ENCODE results near the gene MAP3K9. TPM values are rescaled to one million over a fixed set of nuclear protein-coding genes. Genes with fewer than 3 reads are reported as not detected.

The MAP3K9 gene
- total and polyA plus RNA-seq, 2 of the 8 experiments (the other 6 are each of a cell fraction or from before 2014, with no cell fraction given), result 9.8 to 24.7 TPM

DNA sequence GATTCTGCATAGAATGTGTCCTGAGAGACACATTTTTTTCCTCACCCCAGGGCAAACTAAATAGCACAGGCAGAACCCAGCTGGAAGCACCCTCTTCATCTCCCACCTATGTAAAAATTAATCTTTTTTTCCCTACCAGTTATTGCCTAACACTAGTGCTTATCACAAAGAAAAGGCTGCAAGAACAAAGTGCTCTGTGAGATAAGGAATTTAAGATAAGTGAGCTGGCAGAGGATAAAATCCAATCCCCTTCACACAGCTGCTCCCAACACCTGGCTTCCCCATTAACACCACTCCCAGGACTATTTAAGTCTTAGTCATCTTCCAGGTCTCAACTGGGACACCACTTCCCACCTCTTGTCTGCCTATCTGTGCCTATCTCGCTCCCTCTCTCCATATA is 92.4 kb downstream of the MAP3K9 start:
- no peak overlapping the region for H3K9ac ChIP-seq (replicated peaks in 1 of 4; ENCODE audit: extremely low read depth in 1 of 4, low read depth in 3 of 4, low read length in 3 of 4)
- H4K5ac ChIP-seq (ENCODE audit: insufficient read length, low read depth, low read length), result no peak overlapping the region
- no peak overlapping the region for H3K4me2 ChIP-seq (ENCODE audit: insufficient read depth in 1 of 2, low read depth in 2 of 2, low read length in 2 of 2)
- H2BK5ac ChIP-seq (ENCODE audit: low read depth, low read length), result no peak overlapping the region
- H3K79me2 ChIP-seq (ENCODE audit: control insufficient read depth in 1 of 2, insufficient read depth in 2 of 2, low read length in 2 of 2), result no peaks in the 10 kb centered on the region
- H3K9me3 ChIP-seq (ENCODE audit: insufficient read depth in 2 of 2, low read depth in 1 of 2, low read length in 1 of 2), result no peaks in the 10 kb centered on the region
- FAIRE-seq, result no peak
- H2BK120ac ChIP-seq (replicated peaks; ENCODE audit: low read depth, low read length), result no peak overlapping the region
- TF ChIP-seq GTF2F1 (IDR thresholded peaks at IDR 0.05; ENCODE audit: borderline replicate concordance, low read depth, low read length) (no peak), TAF7 (optimal IDR thresholded peaks at IDR 0.05; ENCODE audit: borderline replicate concordance, low read depth, low read length) (no peak), JUN (IDR thresholded peaks at IDR 0.05; ENCODE audit: low read depth, low read length) (no peak), TAF1 (IDR thresholded peaks at IDR 0.05; ENCODE audit: low read depth, low read length) (no peak), ASH2L (IDR thresholded peaks at IDR 0.05; ENCODE audit: low read length) (no peak), TBP (IDR thresholded peaks at IDR 0.05; ENCODE audit: low read depth, low read length) (no peak), POLR2AphosphoS5 (IDR thresholded peaks at IDR 0.05; ENCODE audit: low read depth, low read length) (no peak), EP300 (IDR thresholded peaks at IDR 0.05; ENCODE audit: borderline replicate concordance in 1 of 2, low read depth in 2 of 2, low read length in 2 of 2) (no peak), RBBP5 (IDR thresholded peaks at IDR 0.05; ENCODE audit: borderline replicate concordance, low read depth, low read length) (no peak), BACH1 (IDR thresholded peaks at IDR 0.05; ENCODE audit: low read length) (no peak)
- TF ChIP-seq, protein P1, sequence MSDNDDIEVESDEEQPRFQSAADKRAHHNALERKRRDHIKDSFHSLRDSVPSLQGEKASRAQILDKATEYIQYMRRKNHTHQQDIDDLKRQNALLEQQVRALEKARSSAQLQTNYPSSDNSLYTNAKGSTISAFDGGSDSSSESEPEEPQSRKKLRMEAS (IDR thresholded peaks at IDR 0.05), result no peak
- TF ChIP-seq, protein P2, sequence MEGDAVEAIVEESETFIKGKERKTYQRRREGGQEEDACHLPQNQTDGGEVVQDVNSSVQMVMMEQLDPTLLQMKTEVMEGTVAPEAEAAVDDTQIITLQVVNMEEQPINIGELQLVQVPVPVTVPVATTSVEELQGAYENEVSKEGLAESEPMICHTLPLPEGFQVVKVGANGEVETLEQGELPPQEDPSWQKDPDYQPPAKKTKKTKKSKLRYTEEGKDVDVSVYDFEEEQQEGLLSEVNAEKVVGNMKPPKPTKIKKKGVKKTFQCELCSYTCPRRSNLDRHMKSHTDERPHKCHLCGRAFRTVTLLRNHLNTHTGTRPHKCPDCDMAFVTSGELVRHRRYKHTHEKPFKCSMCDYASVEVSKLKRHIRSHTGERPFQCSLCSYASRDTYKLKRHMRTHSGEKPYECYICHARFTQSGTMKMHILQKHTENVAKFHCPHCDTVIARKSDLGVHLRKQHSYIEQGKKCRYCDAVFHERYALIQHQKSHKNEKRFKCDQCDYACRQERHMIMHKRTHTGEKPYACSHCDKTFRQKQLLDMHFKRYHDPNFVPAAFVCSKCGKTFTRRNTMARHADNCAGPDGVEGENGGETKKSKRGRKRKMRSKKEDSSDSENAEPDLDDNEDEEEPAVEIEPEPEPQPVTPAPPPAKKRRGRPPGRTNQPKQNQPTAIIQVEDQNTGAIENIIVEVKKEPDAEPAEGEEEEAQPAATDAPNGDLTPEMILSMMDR (IDR thresholded peaks at IDR 0.05; ENCODE audit: control extremely low read depth in 1 of 3, insufficient read depth in 1 of 3, low read depth in 1 of 3, low read length in 3 of 3), result no peak
- CTCF ChIA-PET (ENCODE audit: partially characterized antibody), result interaction anchor here (0.7 to 12.1 kb wide), 4 partner anchors 28 to 96 kb away, joined by 3 to 154 read pairs (median 3); no protein-coding TSS in a partner anchor
- H3K14ac ChIP-seq (ENCODE audit: insufficient read length), result no peak overlapping the region
- no peak overlapping the region for H2AFZ ChIP-seq (ENCODE audit: low read length)
- no peaks in the 10 kb centered on the region for H3K27me3 ChIP-seq (replicated peaks in 1 of 4; ENCODE audit: control insufficient read depth in 3 of 4, extremely low read depth in 1 of 4, insufficient read depth in 3 of 4, low read length in 3 of 4)
- no peak overlapping the region for H4K91ac ChIP-seq (replicated peaks; ENCODE audit: insufficient read length, low read length)
- H3K4me3 ChIP-seq (ENCODE audit: extremely low read depth in 1 of 4, insufficient read depth in 2 of 4, low read depth in 3 of 4, low read length in 4 of 4), result no peak overlapping the region
- H3K27ac ChIP-seq (ENCODE audit: low read depth, low read length), result no peak overlapping the region
- H2AK5ac ChIP-seq (ENCODE audit: low read depth, low read length), result no peak overlapping the region
- H3K4me1 ChIP-seq (replicated peaks in 1 of 4; ENCODE audit: control insufficient read depth in 3 of 4, insufficient read depth in 4 of 4, low read length in 3 of 4), result peaks cover 0 to 11% (median 2%) of the 10 kb centered on the region in 4 experiments; a peak in 4 of 7 replicates
- no peak overlapping the region for H3K18ac ChIP-seq (ENCODE audit: extremely low read depth, low read length)
- H4K8ac ChIP-seq (ENCODE audit: extremely low read depth, insufficient read depth, low read length), result no peak overlapping the region
- no peak overlapping the region for H2BK20ac ChIP-seq (ENCODE audit: low read length)
- H3K79me1 ChIP-seq (ENCODE audit: low read depth, low read length), result no peaks in the 10 kb centered on the region
- H2BK15ac ChIP-seq (ENCODE audit: low read length), result no peak overlapping the region
- H3K4ac ChIP-seq (replicated peaks; ENCODE audit: insufficient read length, low read depth, low read length), result no peak overlapping the region
- no peaks in the 10 kb centered on the region for H3K23me2 ChIP-seq (ENCODE audit: low read depth, low read length)
- 92% methylated on average over 1 of the region's 1 CpG; no CpG with 5 or more reads in 1 of the 2 experiments for WGBS, 2 experiments (ENCODE audit: extremely low coverage in 1 of 2, insufficient coverage in 1 of 2, insufficient read length in 1 of 2, insufficient replicate concordance in 2 of 2, low coverage in 1 of 2, low lambda C conversion rate in 2 of 2, missing lambda C conversion rate in 1 of 2)
- no peaks in the 10 kb centered on the region for H3K36me3 ChIP-seq (ENCODE audit: control insufficient read depth in 2 of 4, insufficient read depth in 4 of 4, low read length in 3 of 4)
- H3K56ac ChIP-seq (replicated peaks; ENCODE audit: insufficient read length, low read depth, low read length), result no peak overlapping the region
- DNase-seq (ENCODE audit: low read depth in 1 of 2, low spot score in 2 of 2), result no peak
- H2BK12ac ChIP-seq (ENCODE audit: low read depth, low read length), result no peak overlapping the region
- POLR2A ChIA-PET (ENCODE audit: partially characterized antibody), result interaction anchor here (1.0 to 1.6 kb wide), 2 partner anchors 8 to 72 kb away, joined by 4 read pairs; no protein-coding TSS in a partner anchor
- no peak overlapping the region for H3K23ac ChIP-seq (ENCODE audit: insufficient read length)
- H4K20me1 ChIP-seq (replicated peaks in 1 of 2; ENCODE audit: control insufficient read depth in 1 of 2, insufficient read depth in 2 of 2, low read length in 2 of 2), result no peaks in the 10 kb centered on the region

All from H1 (cell line).